NCI-H1930 (cell line): Measurements from ENCODE around the gene RASSF4.

Source experiments
- DNase-seq, 2 experiments: peaks; one replicate each; lab custom pipeline; 2025; lab: John Stamatoyannopoulos, UW

The RASSF4 gene

GRCh38 chr10:44928462-44928861 lies 31.1 kb upstream of the RASSF4 start:
- DNase-seq: no peak

DNA sequence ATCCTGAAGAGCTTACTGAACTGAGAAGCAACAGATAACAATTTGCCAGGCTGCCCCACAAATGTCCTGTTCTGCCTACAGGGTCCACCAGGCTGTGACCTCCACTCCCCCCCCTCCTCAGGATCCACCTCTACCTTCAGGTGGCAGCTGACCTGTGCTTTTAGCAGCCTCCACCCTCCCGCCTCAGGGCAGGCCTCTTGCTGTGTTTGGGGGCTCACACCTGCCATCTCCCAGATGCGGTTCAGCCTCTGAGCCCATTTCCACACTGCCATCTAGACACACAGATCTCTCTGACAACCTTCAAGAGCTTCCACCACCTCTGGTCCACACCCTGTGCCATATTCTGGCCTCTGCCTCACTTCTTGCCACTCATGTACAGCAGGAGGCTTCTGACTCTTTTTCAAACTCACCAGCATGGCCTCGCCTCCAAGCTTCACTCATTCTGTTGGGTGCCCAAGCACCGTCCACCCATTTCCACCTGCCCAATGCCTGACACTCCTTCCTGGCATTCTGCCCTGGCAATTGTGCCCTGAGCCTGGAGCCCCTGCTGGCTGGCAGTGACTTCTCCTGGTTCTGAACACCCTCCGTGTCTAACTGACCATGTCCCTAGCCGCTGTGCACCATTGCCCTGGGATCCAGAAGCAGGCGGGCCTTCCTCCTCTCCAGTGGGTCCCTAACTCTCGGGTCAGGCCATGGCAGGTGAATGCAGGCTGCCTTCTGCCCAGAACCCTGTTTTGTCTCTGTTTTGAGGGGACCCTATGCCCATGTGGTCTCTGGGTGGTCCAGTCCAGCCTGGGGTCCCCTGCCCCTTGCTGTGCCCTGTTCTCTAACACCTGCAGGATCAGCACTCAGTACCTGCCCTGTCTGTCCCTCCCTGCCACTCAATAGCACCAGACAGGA lies 30.0 kb upstream of the RASSF4 start:
- no peak for DNase-seq

GRCh38 chr10:44930904-44931620 lies 28.5 kb upstream of the RASSF4 start:
- DNase-seq: no peak

DNA sequence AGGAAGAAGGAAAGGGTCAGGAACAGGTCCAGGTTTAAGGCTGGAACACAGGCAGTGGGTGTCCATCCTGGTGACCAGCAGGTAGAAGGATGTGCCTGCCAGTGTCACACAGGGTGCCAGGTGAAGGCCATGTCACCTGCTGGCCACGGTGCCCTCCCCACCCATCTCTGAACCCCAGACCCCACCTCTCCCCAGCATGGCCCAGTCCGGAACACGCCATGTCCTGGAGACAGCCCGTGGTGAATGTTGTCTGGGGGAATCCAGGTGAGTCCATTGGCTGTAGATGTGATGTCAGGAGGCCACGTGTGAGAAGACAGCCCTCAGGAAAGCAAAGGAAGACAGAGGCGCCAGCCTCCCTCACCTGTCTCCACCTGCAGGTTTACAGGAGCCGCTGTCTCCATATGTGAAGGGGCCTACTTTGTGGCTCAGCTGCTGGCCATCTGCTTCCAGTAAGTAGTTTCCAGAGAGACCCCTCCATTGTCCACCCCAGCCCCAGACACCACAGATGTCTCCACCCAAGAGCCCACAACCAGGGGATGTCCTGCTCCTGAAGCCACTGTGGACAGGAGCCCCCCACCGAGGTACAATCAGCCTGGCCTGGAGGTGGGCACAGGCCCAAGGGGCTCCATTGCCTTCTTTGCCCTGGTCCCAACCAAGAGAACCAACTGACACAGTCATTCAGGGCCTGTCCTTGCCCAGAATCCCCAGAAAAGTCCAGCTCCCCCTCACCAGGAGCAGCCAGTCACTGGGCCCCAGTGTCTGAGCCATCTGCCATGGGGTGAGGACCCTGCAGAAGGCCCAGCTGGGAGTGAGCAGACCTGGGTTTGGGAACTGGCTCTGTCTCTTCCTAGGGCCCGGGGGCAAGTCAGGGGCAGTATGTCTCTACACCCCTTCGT lies 27.7 kb upstream of the RASSF4 start:
- DNase-seq: no peak

DNA sequence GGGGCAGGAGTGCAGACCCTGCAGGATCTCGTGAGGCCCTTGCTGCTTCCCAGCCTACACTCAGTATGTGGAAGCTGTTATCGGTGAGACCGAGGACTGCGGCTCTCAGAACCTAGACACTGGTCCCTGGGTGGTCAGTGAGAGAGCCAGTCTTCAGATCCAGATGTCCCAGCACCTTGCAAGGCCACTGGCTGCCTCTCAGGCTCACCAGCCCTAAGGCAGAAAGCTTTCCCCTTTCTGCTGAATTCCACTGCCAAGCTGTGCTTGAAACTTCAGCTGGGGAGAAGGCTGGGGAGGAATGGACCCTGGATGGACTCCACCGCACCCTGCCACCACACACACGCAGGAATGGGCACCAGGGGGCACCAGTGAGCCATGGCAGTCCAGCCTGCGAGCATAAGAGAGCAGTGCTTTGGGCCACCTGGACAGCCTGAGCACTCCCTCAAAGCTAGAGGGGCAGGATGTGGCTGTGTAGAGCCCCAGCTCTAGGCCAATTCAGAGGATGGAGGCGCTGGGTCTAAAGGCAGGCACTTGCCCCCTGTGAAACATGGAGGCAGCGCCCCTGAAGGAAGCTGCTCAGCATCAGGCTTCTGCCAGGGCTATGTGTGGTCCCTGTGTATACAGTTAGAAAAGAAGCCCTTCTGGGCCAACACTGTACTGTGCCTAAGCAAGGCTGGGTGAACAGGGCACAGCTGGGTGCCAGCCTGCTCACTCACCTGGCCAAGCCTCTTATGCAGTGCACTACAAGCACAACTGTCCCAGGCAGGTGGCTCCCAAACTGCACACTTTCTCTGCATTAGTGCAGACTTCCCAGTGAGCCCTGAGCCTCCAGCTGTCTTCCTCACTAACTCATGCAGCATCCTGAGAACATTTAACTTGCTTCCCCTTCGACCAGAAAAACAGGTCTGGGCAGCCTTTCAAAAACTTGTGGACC lies 26.8 kb upstream of the RASSF4 start:
- peak in 1 of 2 experiments; percentile 12 for DNase-seq

- DNase-seq: no peak
Observed at GRCh38 chr10:44933451-44934321, 25.9 kb upstream of the RASSF4 start.

GRCh38 chr10:44934416-44935200 lies 25.0 kb upstream of the RASSF4 start:
- no peak for DNase-seq

- no peak for DNase-seq
Observed at GRCh38 chr10:44935201-44935965, 24.2 kb upstream of the RASSF4 start.

DNA sequence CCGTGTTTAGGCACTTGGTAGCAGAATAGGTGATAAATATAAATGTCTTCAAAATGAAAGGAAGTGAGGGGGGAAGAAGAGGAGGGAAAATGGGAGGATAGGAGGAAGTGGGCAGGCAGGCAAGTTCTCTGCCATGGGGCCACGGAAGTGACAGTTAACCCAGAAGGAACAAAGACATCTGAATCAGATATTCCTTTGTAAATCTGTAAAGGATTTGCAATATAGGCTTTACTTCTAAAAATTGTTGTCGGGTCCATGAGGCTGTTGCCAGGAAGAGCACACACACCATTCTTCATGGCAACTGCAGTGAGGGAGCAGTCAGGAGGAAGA lies 23.7 kb upstream of the RASSF4 start:
- no peak for DNase-seq

GRCh38 chr10:44936314-44936975 lies 23.2 kb upstream of the RASSF4 start:
- DNase-seq: no peak

- DNase-seq: no peak
Observed at GRCh38 chr10:44937196-44938005, 22.2 kb upstream of the RASSF4 start.

DNA sequence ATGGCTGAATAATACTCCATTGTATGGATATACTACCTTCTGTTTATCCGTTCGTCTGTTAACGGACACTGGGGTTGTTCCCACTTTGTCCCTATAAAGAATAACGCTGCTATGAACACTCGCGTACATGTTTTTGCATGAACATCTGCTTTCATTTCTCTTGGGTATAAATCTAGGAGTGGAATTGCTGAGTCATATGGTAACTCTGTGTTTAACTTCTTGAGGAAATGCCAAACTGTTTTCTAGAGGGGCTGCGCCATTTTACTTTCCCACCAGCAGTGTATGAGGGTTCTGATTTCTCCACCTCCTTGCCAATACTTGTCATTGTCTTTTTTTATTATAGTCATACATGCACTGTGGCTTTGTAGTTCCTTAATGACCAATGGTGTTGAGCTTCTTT lies 20.6 kb upstream of the RASSF4 start:
- DNase-seq: no peak

DNA sequence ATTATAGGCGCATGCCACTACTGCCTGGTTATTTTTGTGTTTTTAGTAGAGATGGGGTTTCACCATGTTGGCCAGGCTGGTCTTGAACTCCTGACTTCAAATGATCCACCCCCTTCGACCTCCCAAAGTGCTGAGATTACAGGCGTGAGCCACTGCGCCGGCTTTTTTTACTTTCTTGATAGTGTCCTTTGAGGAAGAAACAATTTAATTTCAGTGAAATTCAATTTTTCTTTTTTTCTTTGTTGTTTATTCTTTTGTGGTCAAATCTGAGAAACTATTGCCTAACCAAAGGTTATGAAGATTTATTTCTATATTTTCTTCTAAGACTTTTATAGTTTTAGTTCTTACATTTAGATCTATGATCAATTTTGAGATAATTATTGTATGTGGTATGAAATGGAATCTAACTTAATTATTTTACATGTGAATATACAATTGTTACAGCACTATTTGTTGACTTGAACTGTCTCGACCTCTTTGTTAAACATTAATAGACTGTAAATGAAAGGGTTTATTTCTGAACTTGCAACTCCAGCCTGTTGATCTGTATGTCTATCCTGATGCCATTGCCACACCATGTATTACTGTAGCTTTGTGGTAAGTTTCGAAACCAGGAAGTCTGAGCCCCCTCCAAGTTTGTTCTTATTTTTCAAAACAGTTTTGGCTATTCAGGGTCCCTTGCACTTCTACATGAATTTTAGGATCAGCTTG lies 19.8 kb upstream of the RASSF4 start:
- no peak for DNase-seq

DNA sequence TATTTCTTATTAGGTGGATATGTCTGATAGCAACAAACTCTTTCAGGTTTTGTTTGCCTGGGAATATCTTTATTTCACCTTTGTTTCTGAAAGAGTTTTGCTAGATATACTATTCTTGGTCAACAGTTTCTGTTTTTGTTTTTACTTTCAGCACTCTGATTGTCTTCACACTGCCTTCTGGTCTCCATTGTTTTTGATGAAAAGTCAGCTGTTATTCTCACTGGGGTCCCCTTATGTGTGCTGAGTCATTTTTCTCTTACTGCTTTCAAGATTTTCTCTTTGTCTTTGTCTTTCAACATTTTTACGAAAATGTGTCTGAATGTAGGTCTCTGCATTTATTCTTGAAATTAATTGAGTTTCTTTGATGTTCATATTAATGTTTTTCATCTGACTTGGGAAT lies 15.2 kb upstream of the RASSF4 start:
- DNase-seq: no peak

DNA sequence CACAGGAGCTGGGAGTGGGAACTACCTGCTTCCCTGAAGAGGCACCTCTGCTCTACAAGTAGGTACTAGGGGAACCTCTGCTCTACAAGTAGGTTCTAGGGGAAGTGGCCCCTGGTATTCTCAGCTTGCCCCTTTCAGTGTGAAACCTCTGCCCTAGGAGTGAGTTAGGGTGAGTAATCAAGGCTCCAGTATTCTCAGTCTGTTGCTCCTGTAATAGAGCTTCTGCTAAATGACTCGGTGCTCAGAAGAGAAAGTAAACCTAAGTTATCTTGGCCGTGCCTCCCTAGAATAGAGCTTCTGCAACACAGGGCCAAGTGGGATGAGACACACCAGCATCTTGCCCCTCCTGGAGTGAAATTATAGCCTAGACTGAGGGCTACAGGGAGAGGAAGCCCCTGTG lies 13.4 kb upstream of the RASSF4 start:
- DNase-seq: no peak

GRCh38 chr10:44947371-44948152 lies 12.0 kb upstream of the RASSF4 start:
- DNase-seq: no peak
